Liver (tissue), 9 donors: ENCODE data around the gene SLIT1. TPM values are rescaled to one million over a fixed set of nuclear protein-coding genes. Genes with fewer than 3 reads are reported as not detected.

Experiments
- DNase-seq: peaks from one replicate; pipeline ENCODE4 v3.0.0-alpha.2; 2017; ENCODE audit warnings: low spot score
- H3K27ac ChIP-seq, 2 donors: one replicate each; pipeline ENCODE4 v1.7.0; 2013; ENCODE audit warnings: inconsistent platforms in 2 of 2, low read length in 2 of 2, control low read depth in 1 of 2, low read depth in 1 of 2, mild to moderate bottlenecking in 1 of 2
- H3K27me3 ChIP-seq, 4 donors: one replicate each; pipeline versions ENCODE4 v1.6.1 to v1.7.0; 2013; ENCODE audit warnings: low read length in 3 of 4, inconsistent platforms in 1 of 4, mild to moderate bottlenecking in 1 of 4, moderate library complexity in 1 of 4; ENCODE audit not compliant: control insufficient read depth in 4 of 4, insufficient read depth in 4 of 4
- H3K36me3 ChIP-seq, 4 donors: one replicate each; pipeline versions ENCODE4 v1.6.1 to v1.7.0; 2013; ENCODE audit warnings: low read length in 3 of 4, mild to moderate bottlenecking in 3 of 4, low read depth in 1 of 4, moderate library complexity in 1 of 4; ENCODE audit not compliant: control insufficient read depth in 4 of 4, insufficient read depth in 3 of 4
- H3K4me1 ChIP-seq, 4 donors: one replicate each; pipeline versions ENCODE4 v1.6.1 to v1.7.0; 2013; ENCODE audit warnings: low read length in 3 of 4, mild to moderate bottlenecking in 3 of 4, moderate library complexity in 1 of 4; ENCODE audit not compliant: control insufficient read depth in 4 of 4, insufficient read depth in 4 of 4
- H3K4me3 ChIP-seq, 3 donors: one replicate each; pipeline versions ENCODE4 v1.6.1 to v1.7.0; 2013; ENCODE audit warnings: low read length in 3 of 3, control low read depth in 1 of 3, low read depth in 1 of 3, mild to moderate bottlenecking in 1 of 3
- H3K9ac ChIP-seq, 2 donors: one replicate each; pipeline ENCODE4 v1.7.0; 2013; ENCODE audit warnings: low read length in 2 of 2, mild to moderate bottlenecking in 2 of 2, moderate library complexity in 2 of 2, control low read depth in 1 of 2, low read depth in 1 of 2
- H3K9me3 ChIP-seq, 4 donors: one replicate each; pipeline versions ENCODE4 v1.6.1 to v1.7.0; 2013; ENCODE audit warnings: low read length in 3 of 4; ENCODE audit not compliant: control insufficient read depth in 4 of 4
- CTCF ChIP-seq: fragments of 150-350 bp; IDR thresholded peaks from 2 replicates; pipeline ENCODE4 v1.5.1; 2017; ENCODE audit warnings: improper control_type of control experiment, low read depth, low read length; ENCODE audit not compliant: missing input control
- EGR1 ChIP-seq, 2 donors: IDR thresholded peaks; 2 replicates each; pipeline ENCODE4 v1.6.1; 2016 to 2018; ENCODE audit warnings: antibody characterized with exemption in 2 of 2, low read depth in 2 of 2
- FOXA1 ChIP-seq: IDR thresholded peaks from 2 replicates; pipeline ENCODE4 v1.6.1; 2016; ENCODE audit warnings: antibody characterized with exemption
- FOXA2 ChIP-seq: IDR thresholded peaks from 2 replicates; pipeline ENCODE4 v1.6.1; 2016; ENCODE audit warnings: antibody characterized with exemption
- GABPA ChIP-seq, 2 donors: IDR thresholded peaks in 1 of 2; conservative IDR thresholded peaks in 1 of 2; 2 replicates each; pipeline ENCODE4 v1.6.1; 2016; ENCODE audit warnings: antibody characterized with exemption in 2 of 2, mild to moderate bottlenecking in 1 of 2, moderate library complexity in 1 of 2
- HNF4G ChIP-seq: IDR thresholded peaks from 2 replicates; pipeline ENCODE4 v1.6.1; 2016; ENCODE audit warnings: antibody characterized with exemption
- JUND ChIP-seq, 2 donors: IDR thresholded peaks; 2 replicates each; pipeline ENCODE4 v1.6.1; 2016; ENCODE audit warnings: antibody characterized with exemption in 2 of 2
- MAX ChIP-seq: IDR thresholded peaks from 2 replicates; pipeline ENCODE4 v1.6.1; 2016; ENCODE audit warnings: antibody characterized with exemption
- NR2F2 ChIP-seq: IDR thresholded peaks from 2 replicates; pipeline ENCODE4 v1.6.1; 2016; ENCODE audit warnings: antibody characterized with exemption
- RAD21 ChIP-seq, 2 donors: IDR thresholded peaks; 2 replicates each; pipeline ENCODE4 v1.6.1; 2016; ENCODE audit warnings: antibody characterized with exemption in 2 of 2, mild to moderate bottlenecking in 2 of 2
- REST ChIP-seq: IDR thresholded peaks from 2 replicates; pipeline ENCODE4 v1.6.1; 2016; ENCODE audit warnings: antibody characterized with exemption, mild to moderate bottlenecking
- RXRA ChIP-seq, 2 donors: IDR thresholded peaks; 2 replicates each; pipeline ENCODE4 v1.6.1; 2017 to 2018; ENCODE audit warnings: antibody characterized with exemption in 2 of 2, mild to moderate bottlenecking in 1 of 2
- SP1 ChIP-seq: IDR thresholded peaks from 2 replicates; pipeline ENCODE4 v1.6.1; 2018; ENCODE audit warnings: antibody characterized with exemption, mild to moderate bottlenecking
- TAF1 ChIP-seq: conservative IDR thresholded peaks from 2 replicates; pipeline ENCODE4 v1.6.1; 2016; ENCODE audit warnings: antibody characterized with exemption, mild to moderate bottlenecking
- YY1 ChIP-seq: IDR thresholded peaks from 2 replicates; pipeline ENCODE4 v1.6.1; 2016; ENCODE audit warnings: antibody characterized with exemption, mild to moderate bottlenecking
- ZBTB33 ChIP-seq: IDR thresholded peaks from 2 replicates; pipeline ENCODE4 v1.6.1; 2016; ENCODE audit warnings: antibody characterized with exemption
- WGBS: extraction: QIAGEN DNeasy Blood & Tissue Kit; methylation state at CpG from one replicate; pipeline ENCODE4 v1.1.7; 2013; 5-methylcytosine and 5-hydroxymethylcytosine counted together
- polyA plus RNA-seq, 2 donors: library from polyadenylated mRNA; stranded (reverse) in 1 of 2; unstranded in 1 of 2; fragments of 200-250 nt in 1 of 2; fragments of >200 nt in 1 of 2; fragmentation: Nextera tagmentation in 1 of 2; extraction: Ambion mirVana in 1 of 2; gene quantifications; one replicate each; pipeline versions ENCODE4 v1.2.1 to v1.2.3, GENCODE V29; 2013 to 2015
- total RNA-seq, 2 donors: library from RNA; depleted of rRNA; stranded (reverse); fragments of >200 nt; gene quantifications; one replicate each; pipeline ENCODE4 v1.2.3, GENCODE V29; 2014
- donor health status: healthy.
- donor health status: healthy.
- donor health status: healthy.
- donor health status: healthy.
- donor health status: healthy.

Gene SLIT1
- total and polyA plus RNA-seq, 4 donors, result under 0.01 to 0.14 (median 0.06) TPM

- Histone ChIP-seq H3K4me3 (no peak overlapping the region), H3K4me1 (no peaks in the 10 kb centered on the region), H3K27me3 (no peaks in the 10 kb centered on the region), H3K36me3 (no peaks in the 10 kb centered on the region), H3K27ac (no peak overlapping the region), H3K9ac (no peak overlapping the region), H3K9me3 (no peaks in the 10 kb centered on the region)
- WGBS, result 89% methylated on average over 16 of the region's 16 CpGs
- no peak for TF ChIP-seq GABPA (IDR thresholded peaks at IDR 0.05 in 1 of 2, conservative IDR thresholded peaks at IDR 0.05 in 1 of 2)
- no peak for TF ChIP-seq REST
- TF ChIP-seq NR2F2, result no peak
- no peak for TF ChIP-seq EGR1 (IDR thresholded peaks at IDR 0.05; ENCODE audit: low read depth in 2 of 2)
- TF ChIP-seq CTCF, result no peak
- TF ChIP-seq YY1, result no peak
- no peak for TF ChIP-seq FOXA1
- TF ChIP-seq ZBTB33, result no peak
- no peak for TF ChIP-seq RXRA (IDR thresholded peaks at IDR 0.05)
- no peak for TF ChIP-seq HNF4G
- no peak for TF ChIP-seq SP1
- DNase-seq, result no peak
These were observed 36.7 kb downstream of the SLIT1 start for GRCh38 chr10:97149079-97149531.

GRCh38 chr10:97144297-97144696, 41.5 kb downstream of the SLIT1 start:
- Histone ChIP-seq H3K27me3 (no peaks in the 10 kb centered on the region), H3K9ac (no peak overlapping the region), H3K4me1 (no peaks in the 10 kb centered on the region), H3K27ac (no peak overlapping the region), H3K9me3 (no peaks in the 10 kb centered on the region), H3K4me3 (no peak overlapping the region), H3K36me3 (no peaks in the 10 kb centered on the region)
- DNase-seq, result no peak
- WGBS, result 84% methylated on average over 2 of the region's 2 CpGs
- no peak for TF ChIP-seq EGR1 (IDR thresholded peaks at IDR 0.05; ENCODE audit: low read depth in 2 of 2)
- TF ChIP-seq JUND (IDR thresholded peaks at IDR 0.05), result no peak
- TF ChIP-seq NR2F2, result no peak
- TF ChIP-seq FOXA1, result no peak
- TF ChIP-seq HNF4G, result no peak
- TF ChIP-seq FOXA2, result no peak
- no peak for TF ChIP-seq MAX
- TF ChIP-seq SP1, result no peak
- no peak for TF ChIP-seq RAD21 (IDR thresholded peaks at IDR 0.05)
- TF ChIP-seq REST, result no peak
- no peak for TF ChIP-seq GABPA (IDR thresholded peaks at IDR 0.05 in 1 of 2, conservative IDR thresholded peaks at IDR 0.05 in 1 of 2)
- TF ChIP-seq CTCF, result no peak
- no peak for TF ChIP-seq TAF1
- no peak for TF ChIP-seq YY1
- no peak for TF ChIP-seq ZBTB33
